ENCODE results near the gene SLC16A14. TPM values are rescaled to one million over a fixed set of nuclear protein-coding genes. Genes with fewer than 3 reads are reported as not detected.
A peak's percentile ranks its signal among the peaks of the same experiment; 100 is the strongest.

SLC16A14 gene
- total RNA-seq, 2 experiments from 2014 or later, result 0.61 to 0.63 TPM

- peaks cover 21% of the 10 kb centered on the region for H3K4me1 Mint-ChIP-seq (ENCODE audit: low read depth)
- H3K4me3 Mint-ChIP-seq, result no peak overlapping the region
- peaks cover 20% of the 10 kb centered on the region for H3K27me3 Mint-ChIP-seq (ENCODE audit: low read depth)
- ChIA-PET CTCF (interaction anchor here (3.0 to 6.7 kb wide), 3 partner anchors 10 to 90 kb away, joined by 14 to 76 read pairs (median 26); no protein-coding TSS in a partner anchor), POLR2A (no interaction called here)
- H3K9me3 Mint-ChIP-seq (ENCODE audit: insufficient read depth), result no peaks in the 10 kb centered on the region
- H3K36me3 Mint-ChIP-seq (ENCODE audit: low read depth), result no peaks in the 10 kb centered on the region
- H3K27ac Mint-ChIP-seq, result no peak overlapping the region
- no peak for ATAC-seq
- DNase-seq, result no peak
Observed at GRCh38 chr2:230069402-230069801, 678 bp upstream of the SLC16A14 start.

GRCh38 chr2:230068016-230068650, 591 bp downstream of the SLC16A14 start:
- peak; percentile 51 for DNase-seq
- CTCF ChIA-PET, result interaction anchor here (0.6 to 6.7 kb wide), 23 partner anchors 9 to 729 kb away, joined by 3 to 76 read pairs (median 5); no protein-coding TSS in a partner anchor
- H3K4me3 Mint-ChIP-seq, result peak overlapping the region; percentile 66
- H3K36me3 Mint-ChIP-seq (ENCODE audit: low read depth), result no peaks in the 10 kb centered on the region
- ATAC-seq, result peak; percentile 64
- POLR2A ChIA-PET, result interaction anchor here (0.6 kb wide), 1 partner anchor 152 kb away, joined by 3 read pairs; the partner anchor contains the start of gene SP110
- H3K4me1 Mint-ChIP-seq (ENCODE audit: low read depth), result peaks cover 21% of the 10 kb centered on the region
- peaks cover 27% of the 10 kb centered on the region for H3K27me3 Mint-ChIP-seq (ENCODE audit: low read depth)
- H3K9me3 Mint-ChIP-seq (ENCODE audit: insufficient read depth), result no peaks in the 10 kb centered on the region
- peak overlapping the region; percentile 61 for H3K27ac Mint-ChIP-seq

GRCh38 chr2:230060672-230061293, 7.9 kb downstream of the SLC16A14 start:
- Mint-ChIP-seq H3K27ac (no peak overlapping the region), H3K4me3 (no peak overlapping the region), H3K36me3 (ENCODE audit: low read depth) (no peaks in the 10 kb centered on the region), H3K9me3 (ENCODE audit: insufficient read depth) (no peaks in the 10 kb centered on the region), H3K27me3 (ENCODE audit: low read depth) (peaks cover 8% of the 10 kb centered on the region), H3K4me1 (ENCODE audit: low read depth) (peaks cover 11% of the 10 kb centered on the region)
- ChIA-PET POLR2A (no interaction called here), CTCF (interaction anchor here (0.7 to 2.8 kb wide), 5 partner anchors 7 to 99 kb away, joined by 3 to 14 read pairs (median 3); partner anchors contain the start of gene SLC16A14)
- ATAC-seq, result no peak
- DNase-seq, result no peak

- POLR2A ChIA-PET, result no interaction called here
- DNase-seq, result no peak
Observed at GRCh38 chr2:230053753-230054478, 14.8 kb downstream of the SLC16A14 start.

GRCh38 chr2:230052299-230052698, 16.4 kb downstream of the SLC16A14 start:
- no peaks in the 10 kb centered on the region for H3K9me3 Mint-ChIP-seq (ENCODE audit: insufficient read depth)
- ChIA-PET CTCF (interaction anchor here (0.6 kb wide), 1 partner anchor 15 kb away, joined by 3 read pairs; no protein-coding TSS in a partner anchor), POLR2A (no interaction called here)
- H3K4me3 Mint-ChIP-seq, result no peak overlapping the region
- DNase-seq (no peak), ATAC-seq (no peak)
- H3K36me3 Mint-ChIP-seq (ENCODE audit: low read depth), result no peaks in the 10 kb centered on the region
- no peaks in the 10 kb centered on the region for H3K4me1 Mint-ChIP-seq (ENCODE audit: low read depth)
- no peak overlapping the region for H3K27ac Mint-ChIP-seq
- H3K27me3 Mint-ChIP-seq (ENCODE audit: low read depth), result no peaks in the 10 kb centered on the region

More at GRCh38 chr2:230053753-230054478, 14.8 kb downstream of the SLC16A14 start:
- Mint-ChIP-seq H3K36me3 (ENCODE audit: low read depth) (no peaks in the 10 kb centered on the region), H3K4me3 (no peak overlapping the region), H3K27ac (no peak overlapping the region), H3K27me3 (ENCODE audit: low read depth) (no peaks in the 10 kb centered on the region), H3K4me1 (ENCODE audit: low read depth) (no peaks in the 10 kb centered on the region), H3K9me3 (ENCODE audit: insufficient read depth) (no peaks in the 10 kb centered on the region)
- CTCF ChIA-PET, result interaction anchor here (0.9 to 1.7 kb wide), 3 partner anchors 13 to 46 kb away, joined by 3 to 6 read pairs (median 4); no protein-coding TSS in a partner anchor
- ATAC-seq, result no peak

- no peak overlapping the region for H3K4me3 Mint-ChIP-seq
- H3K4me1 Mint-ChIP-seq (ENCODE audit: low read depth), result no peaks in the 10 kb centered on the region
- CTCF ChIA-PET, result interaction anchor here (1.3 to 2.3 kb wide), 3 partner anchors 11 to 269 kb away, joined by 3 to 15 read pairs (median 5); no protein-coding TSS in a partner anchor
- H3K27me3 Mint-ChIP-seq (ENCODE audit: low read depth), result no peaks in the 10 kb centered on the region
- no peaks in the 10 kb centered on the region for H3K9me3 Mint-ChIP-seq (ENCODE audit: insufficient read depth)
- POLR2A ChIA-PET, result no interaction called here
- ATAC-seq, result no peak
- no peak overlapping the region for H3K27ac Mint-ChIP-seq
- no peaks in the 10 kb centered on the region for H3K36me3 Mint-ChIP-seq (ENCODE audit: low read depth)
- DNase-seq, result no peak
Observed at GRCh38 chr2:230050136-230050535, 18.6 kb downstream of the SLC16A14 start.

GRCh38 chr2:230048010-230048671, 20.6 kb downstream of the SLC16A14 start:
- Mint-ChIP-seq H3K27me3 (ENCODE audit: low read depth) (no peaks in the 10 kb centered on the region), H3K4me1 (ENCODE audit: low read depth) (no peaks in the 10 kb centered on the region), H3K36me3 (ENCODE audit: low read depth) (no peaks in the 10 kb centered on the region), H3K27ac (no peak overlapping the region), H3K9me3 (ENCODE audit: insufficient read depth) (no peaks in the 10 kb centered on the region), H3K4me3 (no peak overlapping the region)
- ChIA-PET POLR2A (no interaction called here), CTCF (interaction anchor here (1.0 to 1.1 kb wide), 2 partner anchors 20 to 44 kb away, joined by 3 to 6 read pairs; partner anchors contain the start of gene SLC16A14)
- DNase-seq (no peak), ATAC-seq (no peak)

- no peak overlapping the region for H3K27ac Mint-ChIP-seq
- ChIA-PET POLR2A (no interaction called here), CTCF (no interaction called here)
- H3K4me3 Mint-ChIP-seq, result no peak overlapping the region
- no peak for DNase-seq
- ATAC-seq, result no peak
- H3K4me1 Mint-ChIP-seq (ENCODE audit: low read depth), result no peaks in the 10 kb centered on the region
- no peaks in the 10 kb centered on the region for H3K27me3 Mint-ChIP-seq (ENCODE audit: low read depth)
- H3K36me3 Mint-ChIP-seq (ENCODE audit: low read depth), result no peaks in the 10 kb centered on the region
- H3K9me3 Mint-ChIP-seq (ENCODE audit: insufficient read depth), result no peaks in the 10 kb centered on the region
Observed at GRCh38 chr2:230046491-230046890, 22.2 kb downstream of the SLC16A14 start.

- ATAC-seq, result no peak
- Mint-ChIP-seq H3K27ac (no peak overlapping the region), H3K4me3 (no peak overlapping the region), H3K4me1 (ENCODE audit: low read depth) (no peaks in the 10 kb centered on the region), H3K27me3 (ENCODE audit: low read depth) (peaks cover 2% of the 10 kb centered on the region), H3K9me3 (ENCODE audit: insufficient read depth) (no peaks in the 10 kb centered on the region), H3K36me3 (ENCODE audit: low read depth) (no peaks in the 10 kb centered on the region)
- POLR2A ChIA-PET, result no interaction called here
- CTCF ChIA-PET, result no interaction called here
- no peak for DNase-seq
Observed at GRCh38 chr2:230043461-230043860, 25.3 kb downstream of the SLC16A14 start.

GRCh38 chr2:230043025-230043424, 25.7 kb downstream of the SLC16A14 start:
- Mint-ChIP-seq H3K27me3 (ENCODE audit: low read depth) (peaks cover 2% of the 10 kb centered on the region), H3K36me3 (ENCODE audit: low read depth) (no peaks in the 10 kb centered on the region), H3K27ac (no peak overlapping the region), H3K9me3 (ENCODE audit: insufficient read depth) (no peaks in the 10 kb centered on the region), H3K4me3 (no peak overlapping the region), H3K4me1 (ENCODE audit: low read depth) (no peaks in the 10 kb centered on the region)
- DNase-seq, result no peak
- CTCF ChIA-PET, result no interaction called here
- POLR2A ChIA-PET, result no interaction called here
- no peak for ATAC-seq

GRCh38 chr2:230042195-230042594, 26.5 kb downstream of the SLC16A14 start:
- CTCF ChIA-PET, result no interaction called here
- ATAC-seq (no peak), DNase-seq (no peak)
- POLR2A ChIA-PET, result no interaction called here
- no peaks in the 10 kb centered on the region for H3K4me1 Mint-ChIP-seq (ENCODE audit: low read depth)
- H3K36me3 Mint-ChIP-seq (ENCODE audit: low read depth), result no peaks in the 10 kb centered on the region
- H3K27me3 Mint-ChIP-seq (ENCODE audit: low read depth), result peaks cover 2% of the 10 kb centered on the region
- no peak overlapping the region for H3K4me3 Mint-ChIP-seq
- H3K9me3 Mint-ChIP-seq (ENCODE audit: insufficient read depth), result no peaks in the 10 kb centered on the region
- H3K27ac Mint-ChIP-seq, result no peak overlapping the region
